Activated CD4-positive, CD25-positive, alpha-beta regulatory T cell treated with anti-CD3 and anti-CD28 coated beads, Interleukin-2, amount 50 U/mL, for 24 hours (primary cell): ENCODE data around the gene GPR6.

Experiments used
- ATAC-seq, 2 donors: fragments of 150-1000 bp; cut with Tn5 transposase; one replicate each; pipeline ENCODE4 v1.10.0; 2021; ENCODE audit warnings: mild to moderate bottlenecking in 1 of 2, moderate library complexity in 1 of 2

The GPR6 gene

GRCh38 chr6:109999740-110000139 is 21.6 kb downstream of the GPR6 start:
- no peak for ATAC-seq

GRCh38 chr6:110002676-110003075 is 24.6 kb downstream of the GPR6 start:
- ATAC-seq: no peak

GRCh38 chr6:110013386-110013785 is 35.3 kb downstream of the GPR6 start:
- ATAC-seq: no peak

- no peak for ATAC-seq
Observed at GRCh38 chr6:110015206-110015605, 37.1 kb downstream of the GPR6 start.

- no peak for ATAC-seq
Observed at GRCh38 chr6:110017306-110017705, 39.2 kb downstream of the GPR6 start.

GRCh38 chr6:110017946-110018345 is 39.8 kb downstream of the GPR6 start:
- no peak for ATAC-seq

- ATAC-seq: no peak
Observed at GRCh38 chr6:110018486-110018885, 40.4 kb downstream of the GPR6 start.

- no peak for ATAC-seq
Observed at GRCh38 chr6:110020888-110021287, 42.8 kb downstream of the GPR6 start.

GRCh38 chr6:110029144-110029543 is 51.0 kb downstream of the GPR6 start:
- ATAC-seq: no peak
